HepG2 (cell line): ENCODE data around the gene LILRB3. TPM values are rescaled to one million over a fixed set of nuclear protein-coding genes. Genes with fewer than 3 reads are reported as not detected.

Experiments
- ATAC-seq: fragments of 200-7000 bp; cut with Tn5 transposase; 3 replicates; pipeline ENCODE4 v1.9.1; 2020; ENCODE audit warnings: mild to moderate bottlenecking, moderate library complexity
- BruUV-seq: library from RNA; stranded (reverse); fragments of 400-500 nt; replicated peaks from 2 replicates; lab custom pipeline; 2021; lab: Mats Ljungman, UMichigan
- CTCF ChIA-PET: fragments of 300-600 bp; formaldehyde crosslinking; extraction: SDS; loops from one replicate; lab custom pipeline; 2021; ENCODE audit warnings: low total read pairs, inconsistent platforms, low intra/inter-chr PET ratio; lab: Yijun Ruan, JAX
- POLR2A ChIA-PET: fragments of 350-600 bp; sonication (Branson Sonifier 250); formaldehyde crosslinking; loops from one replicate; lab custom pipeline; 2020; ENCODE audit warnings: antibody characterized with exemption, inconsistent platforms; lab: Yijun Ruan, JAX
- DNase-seq: peaks from one replicate; pipeline ENCODE4 v3.0.0-alpha.2; 2015; ENCODE audit warnings: low spot score
- FAIRE-seq: peaks from 3 replicates; lab custom pipeline; 2011; peaks lifted over from hg19 to GRCh38; lab: Jason Lieb, UNC
- H2AFZ ChIP-seq: one replicate; pipeline ENCODE4 v1.6.1; 2011; ENCODE audit warnings: low read length, inconsistent platforms
- H3K27ac ChIP-seq: fragments of 300-600 bp; 3 replicates; pipeline ENCODE4 v1.8.0; 2011; ENCODE audit warnings: mixed run types, mild to moderate bottlenecking, mixed read lengths, low read length, inconsistent platforms; ENCODE audit not compliant: insufficient read depth; ENCODE audit errors: extremely low read length
- H3K27me3 ChIP-seq, 2 experiments: fragments of 200-600 bp in 1 of 2; 2 replicates in 1 of 2; 3 replicates in 1 of 2; pipeline versions ENCODE4 v1.6.0 to v1.8.0; 2011; ENCODE audit warnings: low read length in 2 of 2, mild to moderate bottlenecking in 2 of 2, moderate library complexity in 2 of 2, inconsistent platforms in 1 of 2; ENCODE audit not compliant: insufficient read depth in 2 of 2, control insufficient read depth in 1 of 2
- H3K36me3 ChIP-seq, 2 experiments: fragments of 200-600 bp in 1 of 2; replicated peaks in 1 of 2; 2 replicates in 1 of 2; 3 replicates in 1 of 2; pipeline versions ENCODE4 v1.5.1 to v1.8.0; 2011; ENCODE audit warnings: low read length in 2 of 2, inconsistent platforms in 1 of 2; ENCODE audit not compliant: insufficient read depth in 2 of 2, control insufficient read depth in 1 of 2
- H3K4me1 ChIP-seq: 2 replicates; pipeline ENCODE4 v1.5.1; 2012; ENCODE audit warnings: low read length, inconsistent platforms; ENCODE audit not compliant: insufficient read depth
- H3K4me2 ChIP-seq: 2 replicates; pipeline ENCODE4 v1.6.0; 2011; ENCODE audit warnings: low read depth, low read length, inconsistent platforms
- H3K4me3 ChIP-seq, 3 experiments: fragments of 200-600 bp in 1 of 3; sonication (generic), shearing (Covaris generic) in 1 of 3; replicated peaks in 1 of 3; 2 replicates each; pipeline ENCODE4 v1.5.1; 2011 to 2016; ENCODE audit warnings: low read length in 3 of 3, inconsistent platforms in 2 of 3, low read depth in 2 of 3, mild to moderate bottlenecking in 2 of 3, control low read depth in 1 of 3, mixed read lengths in 1 of 3; ENCODE audit not compliant: insufficient read depth in 1 of 3
- H3K79me2 ChIP-seq: one replicate; pipeline ENCODE4 v1.6.1; 2011; ENCODE audit warnings: low read length, inconsistent platforms; ENCODE audit not compliant: insufficient read depth
- H3K9ac ChIP-seq: 2 replicates; pipeline ENCODE4 v1.6.0; 2011; ENCODE audit warnings: mild to moderate bottlenecking, low read depth, low read length, inconsistent platforms; ENCODE audit not compliant: insufficient read depth
- H3K9me3 ChIP-seq: 2 replicates; pipeline ENCODE4 v1.5.1; 2012; ENCODE audit warnings: mild to moderate bottlenecking, low read length
- H4K20me1 ChIP-seq: 2 replicates; pipeline ENCODE4 v1.6.0; 2011; ENCODE audit warnings: inconsistent platforms, mild to moderate bottlenecking, low read length, moderate library complexity; ENCODE audit not compliant: insufficient read depth
- CREM ChIP-seq, 2 experiments: sonication (generic) in 1 of 2; formaldehyde crosslinking in 1 of 2; IDR thresholded peaks; 2 replicates each; pipeline versions ENCODE4 v1.4.0 to v1.6.1; 2016 to 2020; ENCODE audit warnings: antibody characterized with exemption in 1 of 2, mild to moderate bottlenecking in 1 of 2, missing genetic modification reagents in 1 of 2
- HIVEP1 ChIP-seq: sonication (generic); formaldehyde crosslinking; IDR thresholded peaks from 2 replicates; pipeline ENCODE4 v1.4.0; 2020; ENCODE audit warnings: mild to moderate bottlenecking, missing genetic modification reagents
- HNF1B ChIP-seq: sonication (generic); formaldehyde crosslinking; IDR thresholded peaks from 2 replicates; pipeline ENCODE4 v1.5.1; 2020; ENCODE audit warnings: mild to moderate bottlenecking, moderate library complexity, missing genetic modification reagents
- LBX2 ChIP-seq: sonication (generic); formaldehyde crosslinking; IDR thresholded peaks from 2 replicates; pipeline ENCODE4 v1.5.0; 2020; ENCODE audit warnings: missing genetic modification reagents, mild to moderate bottlenecking, borderline replicate concordance
- RFX5 ChIP-seq: IDR thresholded peaks from 2 replicates; pipeline ENCODE4 v1.6.1; 2011; ENCODE audit warnings: low read depth, low read length, improper control_type of control experiment
- SMAD3 ChIP-seq: sonication (generic); formaldehyde crosslinking; IDR thresholded peaks from 2 replicates; pipeline ENCODE4 v1.4.0; 2020; ENCODE audit warnings: missing genetic modification reagents
- SNAPC4 ChIP-seq: sonication (generic); formaldehyde crosslinking; IDR thresholded peaks from 2 replicates; pipeline ENCODE4 v1.4.0; 2020; ENCODE audit warnings: mild to moderate bottlenecking, missing genetic modification reagents
- ZFP36L2 ChIP-seq: sonication (generic); formaldehyde crosslinking; IDR thresholded peaks from 2 replicates; pipeline ENCODE4 v1.4.0; 2020; ENCODE audit warnings: missing genetic modification reagents
- WGBS: methylation state at CpG from one replicate; pipeline ENCODE4 v1.1.6; 2017; ENCODE audit warnings: low lambda C conversion rate; 5-methylcytosine and 5-hydroxymethylcytosine counted together
- in situ Hi-C: cut with HindIII; loops from 2 replicates; pipeline ENCODE4 v1.10.0; 2017; ENCODE audit warnings: low pct_unique_long_range_greater_than_20kb; ENCODE audit not compliant: extremely low pct_ligation_motif_present
- intact Hi-C: fragments of 100-400 bp; cut with micrococcal nuclease; formaldehyde crosslinking; loops from one replicate; pipeline ENCODE4 v1.10.0; 2022; ENCODE audit not compliant: unreplicated experiment
- polyA plus RNA-seq, 8 experiments: library from polyadenylated mRNA; depleted of rRNA in 3 of 8; stranded (reverse) in 7 of 8; unstranded in 1 of 8; fragments of >200 nt; fragmentation: Illumina TruSeq in 4 of 8; extraction: Trizol in 4 of 8; gene quantifications; 2 replicates each; pipeline versions ENCODE4 v1.2.1 to v1.2.3, GENCODE V29; 2011 to 2016; ENCODE audit warnings: low read depth in 4 of 8, missing spikeins in 1 of 8, mixed read lengths in 1 of 8; ENCODE audit not compliant: insufficient read depth in 1 of 8
- total RNA-seq, 5 experiments: library from RNA; depleted of rRNA; stranded (reverse); fragments of >200 nt; fragmentation: Illumina TruSeq; extraction: Trizol; gene quantifications; 2 replicates each; pipeline ENCODE4 v1.2.3, GENCODE V29; 2016; ENCODE audit warnings: low read depth in 1 of 5
- TF ChIP-seq, protein P1 (sequence below): sonication (generic); formaldehyde crosslinking; IDR thresholded peaks from 2 replicates; pipeline ENCODE4 v1.5.0; 2020; ENCODE audit warnings: mild to moderate bottlenecking, missing genetic modification reagents

Gene LILRB3
- total and polyA plus RNA-seq, 2 of the 13 experiments (the other 11 are each of a cell fraction or from before 2014, with no cell fraction given) = 0.22 TPM; not detected in 1

DNA sequence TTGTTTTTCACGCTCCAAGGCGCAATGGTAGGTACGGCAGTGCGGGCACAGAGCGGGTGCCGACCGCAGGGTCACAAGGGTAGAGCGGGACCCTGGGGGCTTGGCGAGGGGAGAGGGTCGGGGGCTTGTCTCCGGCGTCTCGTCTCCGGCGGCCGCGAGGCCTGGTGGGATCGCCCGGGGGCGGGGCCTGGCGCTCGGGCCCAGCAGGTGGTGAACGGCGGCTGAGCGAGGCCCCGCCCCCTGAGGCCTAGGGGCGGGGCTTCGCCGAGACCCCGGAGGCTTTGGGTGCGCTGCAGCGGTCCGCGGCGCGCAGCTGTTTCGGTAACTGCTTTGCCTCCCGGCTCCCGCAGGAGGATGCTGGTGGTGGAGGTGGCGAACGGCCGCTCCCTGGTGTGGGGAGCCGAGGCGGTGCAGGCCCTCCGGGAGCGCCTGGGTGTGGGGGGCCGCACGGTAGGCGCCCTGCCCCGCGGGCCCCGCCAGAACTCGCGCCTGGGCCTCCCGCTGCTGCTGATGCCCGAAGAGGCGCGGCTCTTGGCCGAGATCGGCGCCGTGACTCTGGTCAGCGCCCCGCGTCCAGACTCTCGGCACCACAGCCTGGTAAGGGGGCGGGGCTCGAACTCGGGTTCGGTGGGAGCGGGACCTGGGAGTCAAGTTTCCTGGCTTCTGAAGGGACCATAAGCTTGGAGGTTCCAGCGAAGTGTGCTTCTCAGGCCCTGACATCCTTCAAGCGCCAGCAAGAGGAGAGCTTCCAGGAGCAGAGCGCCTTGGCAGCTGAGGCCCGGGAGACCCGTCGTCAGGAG lies 31.6 kb downstream of the LILRB3 start, which contains the start of gene TSEN34 (continued):
- TF ChIP-seq, protein P1, sequence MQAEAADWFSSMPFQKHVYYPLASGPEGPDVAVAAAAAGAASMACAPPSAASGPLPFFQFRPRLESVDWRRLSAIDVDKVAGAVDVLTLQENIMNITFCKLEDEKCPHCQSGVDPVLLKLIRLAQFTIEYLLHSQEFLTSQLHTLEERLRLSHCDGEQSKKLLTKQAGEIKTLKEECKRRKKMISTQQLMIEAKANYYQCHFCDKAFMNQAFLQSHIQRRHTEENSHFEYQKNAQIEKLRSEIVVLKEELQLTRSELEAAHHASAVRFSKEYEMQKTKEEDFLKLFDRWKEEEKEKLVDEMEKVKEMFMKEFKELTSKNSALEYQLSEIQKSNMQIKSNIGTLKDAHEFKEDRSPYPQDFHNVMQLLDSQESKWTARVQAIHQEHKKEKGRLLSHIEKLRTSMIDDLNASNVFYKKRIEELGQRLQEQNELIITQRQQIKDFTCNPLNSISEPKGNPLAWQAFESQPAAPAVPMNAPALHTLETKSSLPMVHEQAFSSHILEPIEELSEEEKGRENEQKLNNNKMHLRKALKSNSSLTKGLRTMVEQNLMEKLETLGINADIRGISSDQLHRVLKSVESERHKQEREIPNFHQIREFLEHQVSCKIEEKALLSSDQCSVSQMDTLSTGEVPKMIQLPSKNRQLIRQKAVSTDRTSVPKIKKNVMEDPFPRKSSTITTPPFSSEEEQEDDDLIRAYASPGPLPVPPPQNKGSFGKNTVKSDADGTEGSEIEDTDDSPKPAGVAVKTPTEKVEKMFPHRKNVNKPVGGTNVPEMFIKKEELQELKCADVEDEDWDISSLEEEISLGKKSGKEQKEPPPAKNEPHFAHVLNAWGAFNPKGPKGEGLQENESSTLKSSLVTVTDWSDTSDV (CRISPR knock-in tag) = peak; percentile 33; the same call in 1 of the 2 replicates

- Histone ChIP-seq H3K4me2 (peak overlapping the region; percentile 93), H3K9ac (peak overlapping the region; percentile 92), H3K36me3 (peaks cover 6 to 27% of the 10 kb centered on the region in 2 experiments; a peak in 4 of 5 replicates), H2AFZ (no peak overlapping the region), H4K20me1 (no peaks in the 10 kb centered on the region), H3K9me3 (no peaks in the 10 kb centered on the region), H3K79me2 (peaks cover 28% of the 10 kb centered on the region), H3K4me3 (peak overlapping the region; percentile 82 to 91 (median 88); a peak in 5 of 6 replicates), H3K27me3 (no peaks in the 10 kb centered on the region), H3K4me1 (peaks cover 40% of the 10 kb centered on the region), H3K27ac (peak overlapping the region; percentile 96)
- 1% methylated on average over 18 of the region's 56 CpGs for WGBS
- intact Hi-C loops (loop anchor here (2.0 to 5.0 kb wide), 2 partner anchors 20 to 42 kb away; no protein-coding TSS in a partner anchor), in situ Hi-C loops (no loop called here)
- ChIA-PET POLR2A (interaction anchor here (0.6 to 4.9 kb wide), 11 partner anchors 12 to 1251 kb away, joined by 3 to 306 read pairs (median 7); partner anchors contain the start of genes CNOT3, LENG1, MYADM and PRPF31), CTCF (no interaction called here)
- FAIRE-seq (peak; percentile 91), ATAC-seq (peak; percentile 76), DNase-seq (peak; percentile 98)
- BruUV-seq = no TSS peak
- TF ChIP-seq SMAD3 (CRISPR knock-in tag) (no peak), LBX2 (CRISPR knock-in tag) (0 out of 2 replicates have a peak, but pooled peaks have one; percentile 6), ZFP36L2 (no peak), CREM (IDR thresholded peaks at IDR 0.05) (peak; percentile 35; the same call in 1 of the 2 replicates), CREM (CRISPR knock-in tag; IDR thresholded peaks at IDR 0.05) (no peak), RFX5 (no peak), SNAPC4 (CRISPR knock-in tag) (peak; percentile 4; the same call in 1 of the 2 replicates), HNF1B (CRISPR knock-in tag) (peak; percentile 63), HIVEP1 (CRISPR knock-in tag) (0 out of 2 replicates have a peak, but pooled peaks have one; percentile 56)
Measured at GRCh38 chr19:54190503-54191010, 32.2 kb downstream of the LILRB3 start.
